NCI-H345 treated with DMSO at 0.1 percent for 48 hours (cell line): ENCODE data around the gene RPS4Y1.
"Not testable (repeated sequence)": the region's sequence is repeated elsewhere in the genome, so short reads cannot be mapped to it uniquely, and the experiment has no call there.

ENCODE experiments used
- DNase-seq: peaks from one replicate; lab custom pipeline; 2025; ENCODE audit not compliant: unreplicated experiment; lab: John Stamatoyannopoulos, UW

RPS4Y1 gene

DNA sequence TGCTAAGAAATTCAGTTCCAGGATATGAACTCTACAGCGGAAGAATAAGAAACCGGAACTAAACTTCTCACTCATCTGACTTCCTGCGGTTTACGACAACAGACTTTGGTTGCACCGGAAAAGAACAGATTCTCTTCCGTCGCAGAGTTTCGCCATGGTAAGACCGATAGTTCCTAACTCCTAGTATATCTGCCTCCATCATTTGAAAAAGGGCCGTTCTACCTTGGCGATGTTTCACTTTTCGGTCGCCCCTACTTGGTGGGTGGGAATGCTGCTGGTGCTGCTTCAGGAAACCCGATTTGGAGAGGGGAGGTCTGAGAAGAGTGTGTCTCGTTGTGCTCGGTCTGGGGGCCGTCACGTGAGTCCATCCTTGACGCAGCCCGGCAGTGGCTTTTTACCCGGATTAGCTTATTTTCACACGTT, at the start of gene RPS4Y1:
TSS of gene RPS4Y1 (plus strand) at position 132 of the 423 bp plus-strand sequence. CDS start at position 155, 23 bp downstream.
- DNase-seq, result no peak

GRCh38 chrY:2796977-2797523, 44.4 kb upstream of the RPS4Y1 start:
- DNase-seq, result no peak

DNA sequence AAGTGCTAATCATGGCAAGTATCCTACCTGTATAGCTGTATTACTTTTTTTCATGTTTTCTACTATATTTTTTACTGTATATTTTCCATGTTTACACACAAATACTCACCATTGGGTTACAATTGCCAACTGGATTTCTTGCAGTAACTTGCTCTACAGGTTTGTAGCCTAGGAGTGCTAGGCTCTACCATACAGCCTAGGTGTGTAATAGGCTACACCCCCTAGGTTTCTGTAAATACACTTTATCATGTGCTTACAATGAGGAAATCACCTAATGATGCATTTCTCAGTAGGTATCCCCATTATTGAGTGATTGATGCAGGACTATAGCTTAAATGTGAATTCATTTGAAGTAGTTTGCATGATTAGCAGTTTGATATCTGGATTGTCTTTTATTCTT, 43.4 kb upstream of the RPS4Y1 start:
- DNase-seq, result no peak

- DNase-seq, result no peak
These were observed 41.2 kb upstream of the RPS4Y1 start for GRCh38 chrY:2800246-2800645.

DNA sequence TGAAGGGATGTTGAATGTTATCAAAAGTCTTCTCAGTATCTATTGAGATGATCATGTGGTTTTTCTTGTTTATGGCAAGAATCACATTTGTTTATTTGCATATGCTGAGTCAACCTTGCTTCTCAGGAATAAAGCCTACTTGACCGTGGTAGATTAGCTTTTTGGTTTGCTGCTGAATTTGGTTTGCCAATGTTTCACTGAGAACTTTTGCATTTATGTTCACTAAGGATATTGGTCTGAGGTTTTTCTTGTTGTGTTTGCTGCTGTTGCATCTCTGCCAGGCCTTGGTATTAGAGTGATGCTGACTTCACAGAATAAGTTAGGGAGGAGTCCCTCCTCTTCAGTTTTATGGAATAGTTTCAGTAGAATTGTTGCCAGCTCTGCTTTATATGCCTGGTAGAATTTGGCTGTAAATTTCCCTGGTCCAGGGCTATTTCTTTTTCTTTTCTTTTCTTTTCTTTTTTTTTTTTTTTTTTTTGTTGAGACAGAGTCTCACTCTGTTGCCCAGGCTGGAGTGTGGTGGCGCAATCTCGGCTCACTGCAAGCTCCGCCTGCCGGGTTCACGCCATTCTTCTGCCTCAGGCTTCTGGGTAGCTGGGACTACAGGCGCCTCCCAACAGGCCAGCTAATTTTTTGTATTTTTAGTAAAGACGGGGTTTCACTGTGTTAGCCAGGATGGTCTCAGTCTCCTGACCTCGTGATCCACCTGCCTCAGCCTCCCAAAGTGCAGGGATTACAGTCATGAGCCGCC, 24.1 kb upstream of the RPS4Y1 start:
- not testable (repeated sequence) for DNase-seq

- DNase-seq, result no peak
These were observed 16.9 kb upstream of the RPS4Y1 start for GRCh38 chrY:2824471-2824870.

- no peak for DNase-seq
These were observed 12.9 kb upstream of the RPS4Y1 start for GRCh38 chrY:2828497-2828896.

- DNase-seq, result no peak
These were observed 6.2 kb upstream of the RPS4Y1 start for GRCh38 chrY:2835230-2835629.

DNA sequence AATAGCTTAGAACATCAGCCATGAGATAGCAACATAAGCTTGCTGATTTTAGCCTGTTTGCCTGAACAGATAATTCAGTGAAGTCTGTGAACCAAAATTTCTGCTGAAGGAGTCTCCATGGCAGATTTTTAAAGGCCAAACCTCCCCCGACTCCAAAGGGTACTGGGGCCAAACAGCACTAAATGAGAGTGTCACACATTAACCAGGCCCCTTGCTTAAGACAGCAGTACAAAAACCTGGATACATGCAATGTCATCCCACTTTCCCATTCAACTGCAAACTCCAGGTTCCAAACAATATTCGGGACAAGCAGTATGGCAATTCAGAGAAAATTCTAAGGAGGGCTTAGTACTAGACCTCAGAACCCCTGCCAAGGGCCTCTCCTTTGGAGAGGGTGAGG, 4.3 kb upstream of the RPS4Y1 start:
- no peak for DNase-seq

DNA sequence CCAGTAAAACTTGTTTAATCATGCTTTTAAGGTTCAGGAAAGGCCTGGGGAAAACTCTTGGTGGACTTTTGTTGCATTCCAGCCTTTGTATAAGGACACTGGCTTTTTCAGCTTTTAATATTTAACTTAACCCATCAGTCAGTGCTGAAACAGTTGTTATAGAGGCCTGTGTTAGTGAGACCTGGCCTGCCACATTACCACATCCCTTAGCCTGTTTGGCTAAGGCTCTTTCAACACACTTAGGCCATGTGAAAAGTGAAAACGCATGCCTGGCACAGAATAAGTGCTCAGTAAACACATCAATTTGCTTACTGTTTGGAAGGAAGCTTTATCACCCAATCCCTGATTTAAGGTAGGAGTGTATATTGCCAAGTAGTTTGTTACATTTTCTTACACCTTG, 3.5 kb upstream of the RPS4Y1 start:
- DNase-seq, result no peak

DNA sequence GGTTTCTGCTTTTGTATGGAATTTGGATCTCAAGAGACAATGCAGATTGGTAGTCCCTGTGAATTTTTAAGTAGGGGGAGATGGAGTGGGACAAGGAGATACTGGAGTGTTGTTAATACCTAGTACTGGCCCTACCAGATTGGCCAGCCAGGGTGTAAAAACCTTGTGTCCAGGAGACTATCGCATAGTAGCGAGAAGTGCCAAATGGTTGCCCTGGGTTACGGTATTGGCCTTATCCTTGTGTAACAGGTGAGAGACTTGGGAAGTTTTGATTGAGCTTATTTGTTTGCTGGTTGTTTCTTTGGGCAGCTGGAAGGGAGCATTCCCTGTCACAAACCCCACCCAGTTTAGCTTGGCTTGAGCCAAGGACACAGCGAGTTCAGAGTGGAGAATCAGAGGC, 5.4 kb downstream of the RPS4Y1 start:
- DNase-seq, result no peak

DNA sequence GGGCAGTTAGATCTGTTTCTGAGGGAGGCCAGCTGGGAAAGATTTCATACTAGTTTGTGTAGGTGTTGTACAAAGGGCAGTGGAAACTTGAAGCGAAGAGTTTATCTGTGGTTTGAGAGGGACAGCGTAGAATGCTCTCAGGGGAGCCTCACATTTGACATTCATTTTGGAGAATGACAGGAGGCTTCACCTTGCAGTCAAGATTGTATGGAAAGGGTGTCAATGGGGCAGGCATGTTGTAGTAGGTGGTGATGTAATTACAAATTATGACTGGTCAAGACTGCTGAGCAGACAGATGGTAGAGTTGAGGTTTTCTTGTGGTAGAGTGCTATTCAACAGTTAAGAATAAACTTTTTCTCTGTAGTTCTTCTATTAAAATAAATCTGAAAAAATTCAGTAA, 7.0 kb downstream of the RPS4Y1 start:
- no peak for DNase-seq

GRCh38 chrY:2849368-2849767, 8.0 kb downstream of the RPS4Y1 start:
- DNase-seq, result no peak

DNA sequence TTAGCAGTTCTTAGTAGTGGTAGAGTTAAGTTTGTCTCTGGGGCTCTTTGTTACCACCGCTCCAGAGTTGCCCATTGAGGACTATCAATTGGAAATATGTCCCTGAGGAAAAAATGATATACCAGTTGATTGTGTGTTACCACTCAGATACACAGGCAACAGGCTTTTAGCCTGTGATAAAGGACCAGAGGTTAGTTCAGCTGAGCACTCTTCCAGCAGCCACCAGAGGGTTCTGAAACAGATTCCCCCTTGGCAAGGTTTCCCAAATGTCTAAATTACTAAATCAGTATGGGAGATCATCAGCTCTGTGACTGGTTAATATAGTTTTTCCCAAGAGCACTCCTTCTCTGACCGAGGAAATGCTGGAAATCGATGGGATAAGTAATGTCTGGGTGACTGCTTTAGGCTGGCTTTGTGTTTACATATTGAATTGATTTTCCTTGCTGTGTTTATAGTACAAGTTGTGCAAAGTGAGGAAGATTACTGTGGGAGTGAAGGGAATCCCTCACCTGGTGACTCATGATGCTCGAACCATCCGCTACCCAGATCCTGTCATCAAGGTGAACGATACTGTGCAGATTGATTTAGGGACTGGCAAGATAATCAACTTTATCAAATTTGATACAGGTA, 12.9 kb downstream of the RPS4Y1 start:
- DNase-seq, result no peak

DNA sequence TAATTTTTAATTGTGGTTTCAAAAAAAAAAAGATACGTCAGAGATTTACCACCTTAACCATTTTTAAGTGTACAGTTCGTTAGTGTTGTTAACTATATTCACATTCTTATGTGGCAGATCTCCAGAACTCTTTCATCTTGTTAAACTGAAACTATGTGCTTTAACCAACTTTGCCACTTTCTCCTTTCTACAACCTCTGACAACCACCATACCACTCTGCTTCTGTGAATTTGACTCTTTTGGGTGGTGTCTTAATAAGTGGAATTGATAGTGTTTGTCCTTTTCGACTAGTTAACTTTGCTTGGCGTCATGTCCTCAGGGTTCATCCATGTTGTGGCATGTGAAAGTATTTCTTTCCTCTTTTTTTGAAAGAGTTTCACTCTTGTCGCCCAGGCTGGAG, 15.7 kb downstream of the RPS4Y1 start:
- DNase-seq, result no peak

DNA sequence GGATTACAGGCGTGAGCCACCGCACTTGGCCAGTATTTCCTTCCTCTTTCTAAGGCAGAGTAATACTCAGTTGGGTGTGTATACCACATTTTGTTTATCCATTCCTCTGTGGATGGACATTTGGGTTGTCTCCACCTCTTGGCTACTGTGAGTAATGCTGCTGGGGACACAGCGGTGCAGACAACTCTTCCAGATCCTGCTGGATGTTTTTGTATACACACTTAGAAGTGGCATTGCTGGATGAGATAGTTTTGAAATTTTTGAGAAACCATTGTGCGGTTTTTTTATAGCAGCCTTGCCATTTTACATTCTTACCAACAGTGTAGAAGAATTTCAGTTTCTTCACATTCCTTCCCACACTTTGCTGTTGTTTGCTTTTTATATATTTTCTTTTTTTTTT, 16.3 kb downstream of the RPS4Y1 start:
- no peak for DNase-seq

GRCh38 chrY:2859782-2860181, 18.4 kb downstream of the RPS4Y1 start:
- DNase-seq, result no peak

- DNase-seq, result no peak
These were observed 19.1 kb downstream of the RPS4Y1 start for GRCh38 chrY:2860511-2860910.

DNA sequence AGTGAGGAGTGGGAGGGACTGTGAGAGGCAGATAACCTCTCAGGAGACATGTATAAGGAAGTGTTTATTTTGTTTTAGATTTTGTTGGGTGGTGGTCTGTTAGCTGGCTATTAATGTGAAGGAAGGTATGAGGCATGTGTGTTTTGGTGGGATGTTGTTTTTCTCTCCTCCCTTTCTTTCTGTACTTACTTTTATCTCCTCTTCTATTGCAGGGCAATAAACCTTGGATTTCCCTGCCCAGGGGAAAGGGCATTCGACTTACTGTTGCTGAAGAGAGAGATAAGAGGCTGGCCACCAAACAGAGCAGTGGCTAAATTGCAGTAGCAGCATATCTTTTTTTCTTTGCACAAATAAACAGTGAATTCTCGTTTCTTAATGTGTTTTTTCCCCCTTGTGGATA, 25.2 kb downstream of the RPS4Y1 start:
- no peak for DNase-seq

DNA sequence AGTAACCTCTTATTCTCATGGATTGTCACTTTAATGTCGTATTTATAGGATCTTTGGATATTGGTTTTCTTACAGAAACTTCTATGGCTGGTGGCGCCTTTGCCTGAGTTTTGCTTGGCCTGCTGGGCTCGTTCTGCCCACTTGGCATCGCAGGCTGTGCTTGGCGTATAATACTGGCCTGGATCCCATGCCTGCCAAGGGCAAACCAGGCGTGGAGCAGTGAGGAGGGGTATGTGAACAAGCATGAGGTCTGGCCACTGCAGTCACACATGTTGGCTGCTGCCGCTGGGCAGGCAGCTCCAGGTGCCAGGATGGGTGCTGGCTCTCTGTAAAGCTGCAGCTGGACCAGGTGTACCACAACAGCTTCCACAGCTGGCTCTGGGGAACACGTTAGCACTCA, 26.1 kb downstream of the RPS4Y1 start:
- no peak for DNase-seq

GRCh38 chrY:2868035-2868607, 26.7 kb downstream of the RPS4Y1 start:
- DNase-seq, result no peak

DNA sequence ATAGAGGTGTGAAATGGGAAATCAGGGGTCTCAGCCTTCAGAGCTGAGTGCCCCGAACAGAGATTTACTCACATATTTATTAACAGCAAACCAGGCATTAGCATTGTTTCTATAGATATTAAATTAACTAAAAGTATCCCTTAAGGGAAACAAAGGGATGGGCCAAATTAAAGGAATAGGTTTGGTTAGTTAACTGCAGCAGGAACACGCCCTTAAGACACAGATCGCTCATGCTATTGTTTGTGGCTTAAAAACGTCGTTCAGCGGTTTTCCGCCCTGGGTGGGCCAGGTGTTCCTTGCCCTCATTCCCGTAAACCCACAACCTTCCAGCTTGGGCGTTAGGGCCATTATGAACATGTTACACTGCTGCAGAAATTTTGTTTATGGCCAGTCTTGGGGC, 30.8 kb downstream of the RPS4Y1 start:
- not testable (repeated sequence) for DNase-seq
